Trophoblast cell (in vitro differentiated cells and primary cell): ENCODE measurements around the gene ERC1.
"Not testable (repeated sequence)": the region's sequence is repeated elsewhere in the genome, so short reads cannot be mapped to it uniquely, and the experiment has no call there.

Experiments
- DNase-seq, 2 donors: peaks; one replicate each; pipeline ENCODE4 v3.0.0-alpha.2; 2016
- H2AFZ ChIP-seq: 2 replicates; pipeline ENCODE4 v1.6.1; 2013; ENCODE audit warnings: low read length, moderate library complexity, mild to moderate bottlenecking; ENCODE audit not compliant: insufficient read depth, poor library complexity
- H2AK5ac ChIP-seq: 2 replicates; pipeline ENCODE4 v1.6.1; 2013; ENCODE audit warnings: mild to moderate bottlenecking, low read length
- H2BK120ac ChIP-seq: 2 replicates; pipeline ENCODE4 v1.6.1; 2013; ENCODE audit warnings: low read length, mild to moderate bottlenecking, moderate library complexity; ENCODE audit not compliant: insufficient read depth, poor library complexity
- H2BK12ac ChIP-seq: 2 replicates; pipeline ENCODE4 v1.6.1; 2013; ENCODE audit warnings: mild to moderate bottlenecking, low read length, moderate library complexity
- H2BK5ac ChIP-seq: 2 replicates; pipeline ENCODE4 v1.6.1; 2013; ENCODE audit warnings: low read length, low read depth, moderate library complexity, mild to moderate bottlenecking; ENCODE audit not compliant: poor library complexity
- H3K14ac ChIP-seq: 2 replicates; pipeline ENCODE4 v1.6.1; 2013; ENCODE audit warnings: mild to moderate bottlenecking, low read length
- H3K18ac ChIP-seq: 2 replicates; pipeline ENCODE4 v1.6.1; 2013; ENCODE audit warnings: mild to moderate bottlenecking, low read length
- H3K23ac ChIP-seq: 2 replicates; pipeline ENCODE4 v1.6.1; 2013; ENCODE audit warnings: low read length
- H3K27ac ChIP-seq: 2 replicates; pipeline ENCODE4 v1.5.1; 2013; ENCODE audit warnings: low read depth, mild to moderate bottlenecking, inconsistent platforms, low read length, moderate library complexity
- H3K27me3 ChIP-seq: 2 replicates; pipeline ENCODE4 v1.6.1; 2013; ENCODE audit warnings: inconsistent platforms, mild to moderate bottlenecking, low read length, moderate library complexity; ENCODE audit not compliant: insufficient read depth
- H3K36me3 ChIP-seq, 2 experiments: 1 replicate in 1 of 2; 2 replicates in 1 of 2; pipeline ENCODE4 v1.6.1; 2013; ENCODE audit warnings: low read length in 2 of 2, mild to moderate bottlenecking in 2 of 2, moderate library complexity in 1 of 2; ENCODE audit not compliant: insufficient read depth in 2 of 2, control insufficient read depth in 1 of 2
- H3K4ac ChIP-seq: 2 replicates; pipeline ENCODE4 v1.6.1; 2013; ENCODE audit warnings: low read depth, mild to moderate bottlenecking, low read length, moderate library complexity
- H3K4me1 ChIP-seq, 2 experiments: 1 replicate in 1 of 2; 2 replicates in 1 of 2; pipeline ENCODE4 v1.6.1; 2013; ENCODE audit warnings: low read length in 2 of 2, mild to moderate bottlenecking in 2 of 2, moderate library complexity in 1 of 2; ENCODE audit not compliant: insufficient read depth in 2 of 2, control insufficient read depth in 1 of 2
- H3K4me2 ChIP-seq: 2 replicates; pipeline ENCODE4 v1.6.1; 2013; ENCODE audit warnings: inconsistent platforms, mild to moderate bottlenecking, low read length, moderate library complexity
- H3K4me3 ChIP-seq: 2 replicates; pipeline ENCODE4 v1.5.1; 2013; ENCODE audit warnings: mild to moderate bottlenecking, low read depth, low read length, inconsistent platforms
- H3K79me1 ChIP-seq: one replicate; pipeline ENCODE4 v1.6.1; 2013; ENCODE audit warnings: low read length
- H3K79me2 ChIP-seq: 2 replicates; pipeline ENCODE4 v1.6.1; 2013; ENCODE audit warnings: low read length, mild to moderate bottlenecking; ENCODE audit not compliant: control insufficient read depth, insufficient read depth, poor library complexity
- H3K9ac ChIP-seq: 2 replicates; pipeline ENCODE4 v1.6.1; 2013; ENCODE audit warnings: mild to moderate bottlenecking, low read length
- H3K9me3 ChIP-seq: 2 replicates; pipeline ENCODE4 v1.6.1; 2013; ENCODE audit warnings: low read depth, mild to moderate bottlenecking, control low read depth, inconsistent platforms, low read length; ENCODE audit not compliant: insufficient read depth
- H4K12ac ChIP-seq: 2 replicates; pipeline ENCODE4 v1.6.1; 2013; ENCODE audit warnings: low read depth, mild to moderate bottlenecking, low read length, moderate library complexity
- H4K8ac ChIP-seq: 2 replicates; pipeline ENCODE4 v1.6.1; 2013; ENCODE audit warnings: low read depth, mild to moderate bottlenecking, low read length, moderate library complexity
- H4K91ac ChIP-seq: one replicate; pipeline ENCODE4 v1.6.1; 2013; ENCODE audit warnings: low read depth, mild to moderate bottlenecking, low read length, moderate library complexity
- WGBS: extraction: QIAGEN DNeasy Blood & Tissue Kit; methylation state at CpG from one replicate; pipeline ENCODE4 v1.1.7; 2013; ENCODE audit warnings: missing lambda C conversion rate; ENCODE audit not compliant: insufficient read length, insufficient coverage; ENCODE audit errors: extremely low coverage; 5-methylcytosine and 5-hydroxymethylcytosine counted together

ERC1 gene

GRCh38 chr12:1132311-1132710 is 141.3 kb downstream of the ERC1 start:
- Histone ChIP-seq H2BK5ac (no peak overlapping the region), H3K27ac (no peak overlapping the region), H2BK120ac (no peak overlapping the region), H3K4me3 (no peak overlapping the region), H3K4me1 (no peaks in the 10 kb centered on the region), H3K79me2 (no peaks in the 10 kb centered on the region), H4K8ac (no peak overlapping the region), H3K79me1 (no peaks in the 10 kb centered on the region), H3K23ac (no peak overlapping the region), H4K91ac (no peak overlapping the region), H3K9me3 (no peaks in the 10 kb centered on the region), H3K27me3 (no peaks in the 10 kb centered on the region), H3K4ac (no peak overlapping the region), H3K14ac (no peak overlapping the region), H2BK12ac (no peak overlapping the region), H3K9ac (no peak overlapping the region), H3K36me3 (no peaks in the 10 kb centered on the region), H3K4me2 (no peak overlapping the region), H2AFZ (no peak overlapping the region), H4K12ac (no peak overlapping the region), H2AK5ac (no peak overlapping the region), H3K18ac (no peak overlapping the region)
- DNase-seq = no peak
- WGBS = no CpG with 5 or more reads among the region's 6 CpGs

GRCh38 chr12:1138691-1139090 is 147.7 kb downstream of the ERC1 start:
- no peak overlapping the region for H3K23ac ChIP-seq
- H2AFZ ChIP-seq = no peak overlapping the region
- no peak overlapping the region for H2BK5ac ChIP-seq
- H4K8ac ChIP-seq = no peak overlapping the region
- no peak overlapping the region for H3K4ac ChIP-seq
- H3K9ac ChIP-seq = no peak overlapping the region
- no CpG with 5 or more reads among the region's 4 CpGs for WGBS
- no peak overlapping the region for H4K91ac ChIP-seq
- H3K9me3 ChIP-seq = no peaks in the 10 kb centered on the region
- no peaks in the 10 kb centered on the region for H3K79me1 ChIP-seq
- H3K36me3 ChIP-seq = peaks cover 0 to 3% of the 10 kb centered on the region in 2 experiments
- no peaks in the 10 kb centered on the region for H3K27me3 ChIP-seq
- H3K79me2 ChIP-seq = no peaks in the 10 kb centered on the region
- H4K12ac ChIP-seq = no peak overlapping the region
- H2AK5ac ChIP-seq = no peak overlapping the region
- H3K4me3 ChIP-seq = no peak overlapping the region
- H2BK12ac ChIP-seq = no peak overlapping the region
- H3K18ac ChIP-seq = no peak overlapping the region
- no peak overlapping the region for H3K14ac ChIP-seq
- H3K4me1 ChIP-seq = no peaks in the 10 kb centered on the region
- no peak for DNase-seq
- H2BK120ac ChIP-seq = no peak overlapping the region
- H3K4me2 ChIP-seq = no peak overlapping the region
- H3K27ac ChIP-seq = no peak overlapping the region

GRCh38 chr12:1146758-1147157 is 155.7 kb downstream of the ERC1 start:
- not testable (repeated sequence) for H4K8ac ChIP-seq, H2BK12ac ChIP-seq, H3K9me3 ChIP-seq, H3K4me3 ChIP-seq, H3K9ac ChIP-seq, H4K12ac ChIP-seq, H3K27me3 ChIP-seq, H4K91ac ChIP-seq, H2AFZ ChIP-seq, H3K79me1 ChIP-seq, H3K27ac ChIP-seq, H3K4me2 ChIP-seq, H3K4me1 ChIP-seq, H3K79me2 ChIP-seq, H3K18ac ChIP-seq, H2AK5ac ChIP-seq, H3K14ac ChIP-seq, H3K23ac ChIP-seq, DNase-seq, H3K36me3 ChIP-seq, H2BK5ac ChIP-seq, H2BK120ac ChIP-seq, H3K4ac ChIP-seq
- no CpG with 5 or more reads among the region's 4 CpGs for WGBS

DNA sequence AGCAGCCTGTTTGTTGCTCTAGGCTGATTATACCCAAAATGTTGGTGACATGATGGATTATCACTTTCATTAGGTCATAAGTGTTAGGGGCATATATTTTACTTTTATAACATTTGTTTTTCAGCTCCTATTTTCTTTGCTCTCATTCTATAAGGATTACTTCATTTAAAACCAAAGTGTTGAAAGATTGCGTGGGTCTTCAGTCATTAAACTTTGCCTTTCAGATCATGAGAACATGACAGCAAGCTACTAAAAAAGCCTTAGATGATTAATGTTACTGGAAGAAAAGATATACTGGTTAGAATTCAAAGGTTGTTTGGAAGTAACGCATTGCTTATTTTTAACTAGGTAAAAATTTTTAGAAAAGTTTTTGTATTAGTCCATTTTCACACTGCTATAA is 156.8 kb downstream of the ERC1 start:
- H3K18ac ChIP-seq = no peak overlapping the region
- no peak overlapping the region for H3K23ac ChIP-seq
- H3K9ac ChIP-seq = no peak overlapping the region
- no peak overlapping the region for H3K27ac ChIP-seq
- no peak overlapping the region for H4K12ac ChIP-seq
- no CpG with 5 or more reads among the region's 2 CpGs for WGBS
- H3K79me1 ChIP-seq = no peaks in the 10 kb centered on the region
- H3K36me3 ChIP-seq = peaks cover 0 to 2% of the 10 kb centered on the region in 2 experiments
- no peaks in the 10 kb centered on the region for H3K4me1 ChIP-seq
- H4K8ac ChIP-seq = no peak overlapping the region
- H3K4me3 ChIP-seq = no peak overlapping the region
- no peaks in the 10 kb centered on the region for H3K9me3 ChIP-seq
- H2AK5ac ChIP-seq = no peak overlapping the region
- no peak overlapping the region for H2AFZ ChIP-seq
- H3K4ac ChIP-seq = no peak overlapping the region
- H2BK5ac ChIP-seq = no peak overlapping the region
- no peak overlapping the region for H3K4me2 ChIP-seq
- no peak overlapping the region for H2BK12ac ChIP-seq
- no peak overlapping the region for H4K91ac ChIP-seq
- H3K14ac ChIP-seq = no peak overlapping the region
- DNase-seq = no peak
- H3K27me3 ChIP-seq = no peaks in the 10 kb centered on the region
- no peak overlapping the region for H2BK120ac ChIP-seq
- no peaks in the 10 kb centered on the region for H3K79me2 ChIP-seq
